Chondrocyte (in vitro differentiated cells): ENCODE data around the gene ADGRL3. TPM values are rescaled to one million over a fixed set of nuclear protein-coding genes. Genes with fewer than 3 reads are reported as not detected.

ENCODE experiments used
- DNase-seq: peaks from one replicate; pipeline ENCODE4 v3.0.0; 2021; ENCODE audit warnings: mixed read lengths, low spot score
- H3K27ac Mint-ChIP-seq: one replicate; pipeline ENCODE4 v1.8.0; 2021; ENCODE audit warnings: mild to moderate bottlenecking, moderate library complexity, mixed read lengths; ENCODE audit not compliant: unreplicated experiment
- H3K27me3 Mint-ChIP-seq: 2 replicates; pipeline ENCODE4 v1.8.0; 2021; ENCODE audit warnings: low read depth, mixed read lengths
- H3K36me3 Mint-ChIP-seq: 2 replicates; pipeline ENCODE4 v1.8.0; 2021; ENCODE audit warnings: low read depth, mixed read lengths
- H3K4me1 Mint-ChIP-seq: 2 replicates; pipeline ENCODE4 v1.8.0; 2021; ENCODE audit warnings: low read depth, mild to moderate bottlenecking, mixed read lengths
- H3K4me3 Mint-ChIP-seq: one replicate; pipeline ENCODE4 v1.8.0; 2021; ENCODE audit warnings: mild to moderate bottlenecking, moderate library complexity, mixed read lengths; ENCODE audit not compliant: unreplicated experiment
- H3K9me3 Mint-ChIP-seq: 2 replicates; pipeline ENCODE4 v1.8.0; 2021; ENCODE audit warnings: low read depth, mixed read lengths
- total RNA-seq: library from RNA; stranded (reverse); gene quantifications from 3 replicates; pipeline ENCODE4 v1.2.1, GENCODE V29; 2021
- TF ChIP-seq, protein P1 (sequence below): fragments of 200-600 bp; sonication (generic); IDR thresholded peaks from 2 replicates; pipeline ENCODE4 v1.5.0; 2021; ENCODE audit warnings: antibody characterized with exemption, mild to moderate bottlenecking, moderate library complexity

Gene ADGRL3
- total RNA-seq, 1 donor from 2014 or later: 11.6 TPM

DNA sequence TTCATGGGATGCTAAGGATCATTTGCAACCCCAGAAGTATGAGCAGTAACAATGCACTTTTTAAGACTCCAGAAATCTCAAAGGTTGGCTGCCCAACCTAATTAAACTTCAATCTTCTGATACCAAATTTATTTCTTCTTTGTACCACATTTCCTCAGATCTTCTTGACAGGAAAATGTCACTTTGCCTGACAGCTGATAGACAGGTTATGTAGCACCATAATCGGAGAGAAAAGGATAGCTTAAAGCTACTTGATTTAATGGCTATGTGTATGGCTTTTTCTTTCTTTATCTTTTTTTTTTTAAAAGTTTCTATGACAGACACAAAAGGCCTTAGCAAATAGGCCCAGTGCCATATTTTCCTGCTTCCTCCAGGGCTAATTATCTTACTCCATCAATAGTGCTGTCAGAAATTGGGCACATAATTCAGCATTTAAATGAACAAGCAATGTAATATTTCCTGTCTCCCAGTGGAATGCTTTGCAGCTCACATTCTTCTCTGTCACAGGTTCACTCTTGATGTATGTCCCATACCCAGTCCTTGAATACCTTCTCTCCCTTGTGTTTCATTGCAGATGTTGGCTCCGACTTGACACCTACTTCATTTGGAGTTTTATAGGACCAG, 795.7 kb downstream of the ADGRL3 start:
- DNase-seq: no peak
- H3K4me1 Mint-ChIP-seq: no peaks in the 10 kb centered on the region
- H3K36me3 Mint-ChIP-seq: no peaks in the 10 kb centered on the region
- no peak overlapping the region for H3K27ac Mint-ChIP-seq
- no peak overlapping the region for H3K4me3 Mint-ChIP-seq
- H3K27me3 Mint-ChIP-seq: no peaks in the 10 kb centered on the region
- H3K9me3 Mint-ChIP-seq: no peaks in the 10 kb centered on the region
- TF ChIP-seq, protein P1, sequence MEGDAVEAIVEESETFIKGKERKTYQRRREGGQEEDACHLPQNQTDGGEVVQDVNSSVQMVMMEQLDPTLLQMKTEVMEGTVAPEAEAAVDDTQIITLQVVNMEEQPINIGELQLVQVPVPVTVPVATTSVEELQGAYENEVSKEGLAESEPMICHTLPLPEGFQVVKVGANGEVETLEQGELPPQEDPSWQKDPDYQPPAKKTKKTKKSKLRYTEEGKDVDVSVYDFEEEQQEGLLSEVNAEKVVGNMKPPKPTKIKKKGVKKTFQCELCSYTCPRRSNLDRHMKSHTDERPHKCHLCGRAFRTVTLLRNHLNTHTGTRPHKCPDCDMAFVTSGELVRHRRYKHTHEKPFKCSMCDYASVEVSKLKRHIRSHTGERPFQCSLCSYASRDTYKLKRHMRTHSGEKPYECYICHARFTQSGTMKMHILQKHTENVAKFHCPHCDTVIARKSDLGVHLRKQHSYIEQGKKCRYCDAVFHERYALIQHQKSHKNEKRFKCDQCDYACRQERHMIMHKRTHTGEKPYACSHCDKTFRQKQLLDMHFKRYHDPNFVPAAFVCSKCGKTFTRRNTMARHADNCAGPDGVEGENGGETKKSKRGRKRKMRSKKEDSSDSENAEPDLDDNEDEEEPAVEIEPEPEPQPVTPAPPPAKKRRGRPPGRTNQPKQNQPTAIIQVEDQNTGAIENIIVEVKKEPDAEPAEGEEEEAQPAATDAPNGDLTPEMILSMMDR: no peak

DNA sequence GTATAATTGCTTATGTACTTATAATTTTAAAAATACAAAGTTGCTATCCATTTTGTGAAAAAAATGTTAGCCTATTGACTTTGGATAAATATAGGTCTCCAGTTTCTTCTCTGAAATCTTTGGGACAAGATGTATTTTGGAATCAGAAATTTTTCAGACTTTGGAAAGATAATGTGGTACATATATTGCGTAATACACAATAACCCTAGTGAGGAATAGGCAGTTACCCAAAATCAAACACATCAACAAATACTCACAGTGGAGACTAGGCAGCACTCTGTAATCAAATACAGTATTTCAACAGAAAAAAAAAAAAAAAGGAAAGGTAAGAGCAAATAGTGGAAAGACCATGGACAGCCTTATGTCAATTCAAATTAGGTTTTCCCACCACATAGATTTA, 796.8 kb downstream of the ADGRL3 start:
- no peak overlapping the region for H3K4me3 Mint-ChIP-seq
- no peaks in the 10 kb centered on the region for H3K27me3 Mint-ChIP-seq
- no peaks in the 10 kb centered on the region for H3K36me3 Mint-ChIP-seq
- H3K9me3 Mint-ChIP-seq: no peaks in the 10 kb centered on the region
- no peaks in the 10 kb centered on the region for H3K4me1 Mint-ChIP-seq
- DNase-seq: no peak
- TF ChIP-seq, protein P1: no peak
- H3K27ac Mint-ChIP-seq: no peak overlapping the region

DNA sequence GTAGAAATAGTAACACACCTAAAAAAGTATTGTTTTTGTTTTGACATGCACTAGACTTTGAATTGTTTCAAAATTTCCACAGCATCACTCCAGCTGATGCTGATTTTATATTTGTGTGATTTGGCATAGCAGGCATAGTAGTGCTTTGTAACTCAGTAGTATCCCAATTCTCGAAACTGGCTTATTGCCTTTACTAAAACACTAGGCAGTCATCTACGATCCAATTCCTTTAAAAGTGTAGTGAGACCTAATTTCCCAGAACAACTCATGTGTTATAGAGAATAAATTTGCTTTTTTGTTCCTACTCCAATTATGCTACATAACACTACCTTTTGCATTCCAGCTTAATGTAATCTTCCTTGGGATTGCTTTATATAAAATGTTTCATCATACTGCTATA, 797.7 kb downstream of the ADGRL3 start:
- Mint-ChIP-seq H3K9me3 (no peaks in the 10 kb centered on the region), H3K36me3 (no peaks in the 10 kb centered on the region), H3K4me3 (no peak overlapping the region), H3K27ac (no peak overlapping the region), H3K4me1 (no peaks in the 10 kb centered on the region), H3K27me3 (no peaks in the 10 kb centered on the region)
- DNase-seq: no peak
- TF ChIP-seq, protein P1: no peak

DNA sequence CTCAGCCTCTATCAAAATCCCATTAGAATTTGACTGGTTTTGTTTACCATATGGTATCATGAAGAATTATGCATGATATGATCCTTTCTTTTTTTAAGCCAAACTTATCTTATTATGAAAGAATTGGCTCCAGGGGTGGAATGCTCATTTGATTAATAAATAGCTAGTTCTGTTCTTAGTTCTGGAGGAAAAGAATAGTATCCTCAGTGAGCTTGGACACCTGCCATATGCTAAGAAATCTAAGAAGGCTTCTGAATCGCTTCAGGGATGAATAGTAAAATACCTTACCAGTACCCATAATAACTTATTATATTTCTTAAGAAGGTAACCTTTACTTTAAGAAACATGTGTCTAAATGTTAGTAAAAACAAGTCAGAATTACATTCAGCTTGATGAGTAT, 803.6 kb downstream of the ADGRL3 start:
- TF ChIP-seq, protein P1: no peak
- H3K4me3 Mint-ChIP-seq: no peak overlapping the region
- H3K4me1 Mint-ChIP-seq: no peaks in the 10 kb centered on the region
- H3K27ac Mint-ChIP-seq: no peak overlapping the region
- no peaks in the 10 kb centered on the region for H3K36me3 Mint-ChIP-seq
- H3K9me3 Mint-ChIP-seq: no peaks in the 10 kb centered on the region
- no peaks in the 10 kb centered on the region for H3K27me3 Mint-ChIP-seq
- DNase-seq: no peak

DNA sequence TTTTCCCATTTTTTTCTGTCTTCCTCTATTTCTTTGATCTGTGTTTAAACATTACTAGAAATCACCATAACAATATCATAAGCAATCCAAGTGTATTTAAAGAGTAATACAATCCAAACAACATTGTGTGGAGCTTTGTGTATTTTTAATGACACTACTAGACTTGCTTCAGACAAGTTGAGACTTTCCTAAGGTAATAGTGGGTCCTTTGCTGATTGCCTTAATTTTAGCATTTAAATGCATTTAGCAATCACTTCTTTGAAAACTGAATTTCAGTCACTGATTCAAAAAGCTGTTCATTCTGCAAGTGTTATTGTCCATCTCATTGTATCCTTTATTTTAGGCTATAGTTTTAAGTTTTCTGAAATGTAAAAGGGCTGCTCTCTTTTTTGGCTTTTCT, 804.8 kb downstream of the ADGRL3 start:
- no peaks in the 10 kb centered on the region for H3K27me3 Mint-ChIP-seq
- H3K27ac Mint-ChIP-seq: no peak overlapping the region
- H3K9me3 Mint-ChIP-seq: no peaks in the 10 kb centered on the region
- H3K4me3 Mint-ChIP-seq: no peak overlapping the region
- TF ChIP-seq, protein P1: no peak
- DNase-seq: no peak
- H3K4me1 Mint-ChIP-seq: no peaks in the 10 kb centered on the region
- H3K36me3 Mint-ChIP-seq: no peaks in the 10 kb centered on the region
